HEK293 (cell line): ENCODE results near the gene BECN2.

Experiments
- CTCF ChIA-PET: fragments of 350-600 bp; formaldehyde crosslinking; extraction: SDS; loops from one replicate; lab custom pipeline; 2021; ENCODE audit warnings: antibody characterized with exemption; lab: Yijun Ruan, JAX
- POLR2A ChIA-PET: fragments of 300-600 bp; formaldehyde crosslinking; extraction: SDS; loops from one replicate; lab custom pipeline; 2020; ENCODE audit warnings: antibody characterized with exemption, inconsistent platforms; lab: Yijun Ruan, JAX
- H3K27ac ChIP-seq: fragments of 200-500 bp; sonication (Bioruptor generic); 2 replicates; pipeline ENCODE4 v1.5.1; 2014; ENCODE audit warnings: low read depth, low read length, control low read depth, inconsistent platforms; ENCODE audit errors: extremely low read depth
- H3K36me3 ChIP-seq, 2 experiments: fragments of 200-500 bp in 1 of 2; sonication (Bioruptor generic) in 1 of 2; 1 replicate in 1 of 2; 2 replicates in 1 of 2; pipeline ENCODE4 v1.5.1; 2014 to 2017; ENCODE audit warnings: inconsistent platforms in 2 of 2, low read length in 2 of 2; ENCODE audit not compliant: control insufficient read depth in 2 of 2, insufficient read depth in 1 of 2
- H3K4me1 ChIP-seq: fragments of 200-500 bp; sonication (Bioruptor generic); 2 replicates; pipeline ENCODE4 v1.5.1; 2014; ENCODE audit warnings: mild to moderate bottlenecking, low read length, inconsistent platforms; ENCODE audit not compliant: control insufficient read depth, insufficient read depth
- H3K4me3 ChIP-seq: 2 replicates; pipeline ENCODE4 v1.5.1; 2011; ENCODE audit warnings: low read depth, mild to moderate bottlenecking, control low read depth, low read length, moderate library complexity
- H3K9me3 ChIP-seq: fragments of 200-500 bp; sonication (Bioruptor generic); 2 replicates; pipeline ENCODE4 v1.5.1; 2014; ENCODE audit warnings: low read depth, low read length, inconsistent platforms; ENCODE audit not compliant: control insufficient read depth, insufficient read depth
- ATF2 ChIP-seq: fragments of 450-650 bp; formaldehyde crosslinking; IDR thresholded peaks from 2 replicates; pipeline ENCODE4 v1.5.1; 2016; ENCODE audit warnings: missing biosample characterization, missing genetic modification characterization, low read depth
- GFI1B ChIP-seq: fragments of 450-650 bp; formaldehyde crosslinking; IDR thresholded peaks from 2 replicates; pipeline ENCODE4 v1.5.1; 2016; ENCODE audit warnings: missing biosample characterization, missing genetic modification characterization
- PRDM1 ChIP-seq: fragments of 450-650 bp; formaldehyde crosslinking; IDR thresholded peaks from 2 replicates; pipeline ENCODE4; 2016; ENCODE audit warnings: missing biosample characterization, missing genetic modification characterization
- YY1 ChIP-seq: fragments of 450-650 bp; formaldehyde crosslinking; IDR thresholded peaks from 2 replicates; pipeline ENCODE4 v1.5.1; 2018; ENCODE audit warnings: missing biosample characterization, missing genetic modification characterization
- ZNF133 ChIP-seq: fragments of 450-650 bp; formaldehyde crosslinking; IDR thresholded peaks from 2 replicates; pipeline ENCODE4 v1.5.1; 2016; ENCODE audit warnings: missing biosample characterization, missing genetic modification characterization
- ZNF211 ChIP-seq: fragments of 450-650 bp; formaldehyde crosslinking; IDR thresholded peaks from 2 replicates; pipeline ENCODE4 v1.5.1; 2016; ENCODE audit warnings: low read depth, missing biosample characterization, missing genetic modification characterization
- ZNF266 ChIP-seq: fragments of 450-650 bp; formaldehyde crosslinking; IDR thresholded peaks from 2 replicates; pipeline ENCODE4 v1.5.1; 2016; ENCODE audit warnings: missing biosample characterization, missing genetic modification characterization, low read depth
- ZNF398 ChIP-seq: fragments of 450-650 bp; formaldehyde crosslinking; IDR thresholded peaks from 2 replicates; pipeline ENCODE4 v1.5.1; 2017; ENCODE audit warnings: missing biosample characterization, missing genetic modification characterization
- ZNF416 ChIP-seq: fragments of 450-650 bp; formaldehyde crosslinking; IDR thresholded peaks from 2 replicates; pipeline ENCODE4 v1.5.1; 2016; ENCODE audit warnings: missing biosample characterization, missing genetic modification characterization
- ZNF488 ChIP-seq: fragments of 450-650 bp; formaldehyde crosslinking; IDR thresholded peaks from 2 replicates; pipeline ENCODE4 v1.5.1; 2016; ENCODE audit warnings: missing biosample characterization, missing genetic modification characterization
- ZNF521 ChIP-seq: fragments of 450-650 bp; formaldehyde crosslinking; IDR thresholded peaks from 2 replicates; pipeline ENCODE4 v1.5.1; 2017; ENCODE audit warnings: missing biosample characterization, mild to moderate bottlenecking, missing genetic modification characterization
- ZNF580 ChIP-seq: fragments of 450-650 bp; formaldehyde crosslinking; IDR thresholded peaks from 2 replicates; pipeline ENCODE4 v1.5.1; 2016; ENCODE audit warnings: missing biosample characterization, missing genetic modification characterization
- ZNF600 ChIP-seq: fragments of 450-650 bp; formaldehyde crosslinking; IDR thresholded peaks from 2 replicates; pipeline ENCODE4 v1.5.1; 2016; ENCODE audit warnings: missing biosample characterization, missing genetic modification characterization
- ZNF610 ChIP-seq: fragments of 450-650 bp; formaldehyde crosslinking; IDR thresholded peaks from 2 replicates; pipeline ENCODE4 v1.5.1; 2016; ENCODE audit warnings: missing biosample characterization, missing genetic modification characterization, borderline replicate concordance
- ZNF629 ChIP-seq: fragments of 450-650 bp; formaldehyde crosslinking; IDR thresholded peaks from 2 replicates; pipeline ENCODE4 v1.5.1; 2017; ENCODE audit warnings: missing biosample characterization, missing genetic modification characterization
- ZNF830 ChIP-seq: fragments of 450-650 bp; IDR thresholded peaks from 2 replicates; pipeline ENCODE4 v1.5.0; 2018; ENCODE audit warnings: missing biosample characterization, missing genetic modification characterization, low read depth, mild to moderate bottlenecking, moderate library complexity
- TF ChIP-seq, protein P1 (sequence below): fragments of 450-650 bp; formaldehyde crosslinking; IDR thresholded peaks from 2 replicates; pipeline ENCODE4 v1.5.1; 2016; ENCODE audit warnings: missing biosample characterization, missing genetic modification characterization
- TF ChIP-seq, protein P2 (sequence below): fragments of 450-650 bp; formaldehyde crosslinking; IDR thresholded peaks from 2 replicates; pipeline ENCODE4 v1.5.1; 2016; ENCODE audit warnings: missing biosample characterization, missing genetic modification characterization
- TF ChIP-seq, protein P3 (sequence below): fragments of 450-650 bp; formaldehyde crosslinking; IDR thresholded peaks from 2 replicates; pipeline ENCODE4 v1.5.1; 2016; ENCODE audit warnings: missing biosample characterization, missing genetic modification characterization
- TF ChIP-seq, protein P4 (sequence below): fragments of 450-650 bp; formaldehyde crosslinking; IDR thresholded peaks from 2 replicates; pipeline ENCODE4 v1.5.1; 2016; ENCODE audit warnings: missing biosample characterization, missing genetic modification characterization
- TF ChIP-seq, protein P5 (sequence below): fragments of 450-650 bp; formaldehyde crosslinking; IDR thresholded peaks from 2 replicates; pipeline ENCODE4 v1.5.1; 2016; ENCODE audit warnings: missing biosample characterization, missing genetic modification characterization

BECN2 gene

GRCh38 chr1:241968611-241969010 is 11.0 kb downstream of the BECN2 start:
- no peak overlapping the region for H3K27ac ChIP-seq
- POLR2A ChIA-PET, result interaction anchor here (0.6 to 1.0 kb wide), 2 partner anchors 8 to 14 kb away, joined by 3 read pairs; no protein-coding TSS in a partner anchor

DNA sequence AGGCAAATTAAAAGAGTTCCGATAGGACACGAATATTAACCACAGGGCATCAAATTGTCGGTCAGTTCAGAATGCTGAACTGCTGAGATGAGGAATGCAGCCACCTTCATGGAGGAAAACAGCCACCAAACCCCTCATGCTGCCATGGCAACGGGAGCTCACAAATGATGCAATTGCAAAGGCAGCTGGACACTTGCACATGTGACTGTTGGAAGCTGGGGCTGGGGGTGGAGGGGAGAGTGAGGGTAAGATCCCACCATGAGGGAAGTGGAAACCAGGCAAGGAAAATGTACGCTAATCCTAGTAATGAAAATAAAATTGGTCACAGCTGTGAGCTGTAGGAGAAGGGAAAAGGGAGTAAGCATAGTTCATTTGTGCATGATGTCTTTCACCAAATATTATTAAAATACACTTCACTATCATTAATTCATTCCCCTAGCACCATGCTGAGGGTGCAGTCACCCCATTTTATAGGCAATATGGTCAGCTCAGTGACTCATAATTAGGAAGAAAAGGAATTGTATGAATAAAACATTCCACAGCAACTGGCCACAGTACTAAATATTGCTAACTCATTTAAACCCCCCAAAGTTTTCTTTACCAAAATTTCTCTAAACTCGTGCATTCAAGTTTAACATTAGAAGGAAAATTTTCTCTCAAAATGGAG is 15.3 kb downstream of the BECN2 start:
- Histone ChIP-seq H3K4me3 (no peak overlapping the region), H3K4me1 (no peaks in the 10 kb centered on the region), H3K27ac (no peak overlapping the region), H3K9me3 (no peaks in the 10 kb centered on the region), H3K36me3 (no peaks in the 10 kb centered on the region)
- ChIA-PET POLR2A (interaction anchor here (1.1 kb wide), 1 partner anchor 17 kb away, joined by 3 read pairs; no protein-coding TSS in a partner anchor), CTCF (interaction anchor here (0.6 to 2.8 kb wide), 4 partner anchors 10 to 695 kb away, joined by 3 to 13 read pairs (median 6); partner anchors contain the start of gene MAP1LC3C)
- TF ChIP-seq PRDM1, result no peak
- peak; percentile 72 for TF ChIP-seq ZNF398 (tag by site-specific recombination)
- TF ChIP-seq ZNF488, result no peak
- TF ChIP-seq ZNF521 (tag by site-specific recombination), result no peak
- no peak for TF ChIP-seq ZNF133 (tag by site-specific recombination)
- TF ChIP-seq GFI1B, result no peak
- no peak for TF ChIP-seq YY1
- no peak for TF ChIP-seq ZNF266 (tag by site-specific recombination)
- TF ChIP-seq, protein P1, sequence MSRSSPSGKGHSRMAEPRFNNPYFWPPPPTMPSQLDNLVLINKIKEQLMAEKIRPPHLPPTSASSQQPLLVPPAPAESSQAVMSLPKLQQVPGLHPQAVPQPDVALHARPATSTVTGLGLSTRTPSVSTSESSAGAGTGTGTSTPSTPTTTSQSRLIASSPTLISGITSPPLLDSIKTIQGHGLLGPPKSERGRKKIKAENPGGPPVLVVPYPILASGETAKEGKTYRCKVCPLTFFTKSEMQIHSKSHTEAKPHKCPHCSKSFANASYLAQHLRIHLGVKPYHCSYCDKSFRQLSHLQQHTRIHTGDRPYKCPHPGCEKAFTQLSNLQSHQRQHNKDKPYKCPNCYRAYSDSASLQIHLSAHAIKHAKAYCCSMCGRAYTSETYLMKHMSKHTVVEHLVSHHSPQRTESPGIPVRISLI (tag by site-specific recombination), result no peak
- TF ChIP-seq, protein P2, sequence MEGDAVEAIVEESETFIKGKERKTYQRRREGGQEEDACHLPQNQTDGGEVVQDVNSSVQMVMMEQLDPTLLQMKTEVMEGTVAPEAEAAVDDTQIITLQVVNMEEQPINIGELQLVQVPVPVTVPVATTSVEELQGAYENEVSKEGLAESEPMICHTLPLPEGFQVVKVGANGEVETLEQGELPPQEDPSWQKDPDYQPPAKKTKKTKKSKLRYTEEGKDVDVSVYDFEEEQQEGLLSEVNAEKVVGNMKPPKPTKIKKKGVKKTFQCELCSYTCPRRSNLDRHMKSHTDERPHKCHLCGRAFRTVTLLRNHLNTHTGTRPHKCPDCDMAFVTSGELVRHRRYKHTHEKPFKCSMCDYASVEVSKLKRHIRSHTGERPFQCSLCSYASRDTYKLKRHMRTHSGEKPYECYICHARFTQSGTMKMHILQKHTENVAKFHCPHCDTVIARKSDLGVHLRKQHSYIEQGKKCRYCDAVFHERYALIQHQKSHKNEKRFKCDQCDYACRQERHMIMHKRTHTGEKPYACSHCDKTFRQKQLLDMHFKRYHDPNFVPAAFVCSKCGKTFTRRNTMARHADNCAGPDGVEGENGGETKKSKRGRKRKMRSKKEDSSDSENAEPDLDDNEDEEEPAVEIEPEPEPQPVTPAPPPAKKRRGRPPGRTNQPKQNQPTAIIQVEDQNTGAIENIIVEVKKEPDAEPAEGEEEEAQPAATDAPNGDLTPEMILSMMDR (tag by site-specific recombination), result no peak
- TF ChIP-seq, protein P3, sequence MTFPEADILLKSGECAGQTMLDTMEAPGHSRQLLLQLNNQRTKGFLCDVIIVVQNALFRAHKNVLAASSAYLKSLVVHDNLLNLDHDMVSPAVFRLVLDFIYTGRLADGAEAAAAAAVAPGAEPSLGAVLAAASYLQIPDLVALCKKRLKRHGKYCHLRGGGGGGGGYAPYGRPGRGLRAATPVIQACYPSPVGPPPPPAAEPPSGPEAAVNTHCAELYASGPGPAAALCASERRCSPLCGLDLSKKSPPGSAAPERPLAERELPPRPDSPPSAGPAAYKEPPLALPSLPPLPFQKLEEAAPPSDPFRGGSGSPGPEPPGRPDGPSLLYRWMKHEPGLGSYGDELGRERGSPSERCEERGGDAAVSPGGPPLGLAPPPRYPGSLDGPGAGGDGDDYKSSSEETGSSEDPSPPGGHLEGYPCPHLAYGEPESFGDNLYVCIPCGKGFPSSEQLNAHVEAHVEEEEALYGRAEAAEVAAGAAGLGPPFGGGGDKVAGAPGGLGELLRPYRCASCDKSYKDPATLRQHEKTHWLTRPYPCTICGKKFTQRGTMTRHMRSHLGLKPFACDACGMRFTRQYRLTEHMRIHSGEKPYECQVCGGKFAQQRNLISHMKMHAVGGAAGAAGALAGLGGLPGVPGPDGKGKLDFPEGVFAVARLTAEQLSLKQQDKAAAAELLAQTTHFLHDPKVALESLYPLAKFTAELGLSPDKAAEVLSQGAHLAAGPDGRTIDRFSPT (tag by site-specific recombination), result no peak
- no peak for TF ChIP-seq ZNF416 (tag by site-specific recombination)
- no peak for TF ChIP-seq ZNF610 (tag by site-specific recombination)
- TF ChIP-seq ZNF600 (tag by site-specific recombination), result no peak
- TF ChIP-seq ZNF629 (tag by site-specific recombination), result no peak
- no peak for TF ChIP-seq ATF2 (tag by site-specific recombination)
- TF ChIP-seq, protein P4, sequence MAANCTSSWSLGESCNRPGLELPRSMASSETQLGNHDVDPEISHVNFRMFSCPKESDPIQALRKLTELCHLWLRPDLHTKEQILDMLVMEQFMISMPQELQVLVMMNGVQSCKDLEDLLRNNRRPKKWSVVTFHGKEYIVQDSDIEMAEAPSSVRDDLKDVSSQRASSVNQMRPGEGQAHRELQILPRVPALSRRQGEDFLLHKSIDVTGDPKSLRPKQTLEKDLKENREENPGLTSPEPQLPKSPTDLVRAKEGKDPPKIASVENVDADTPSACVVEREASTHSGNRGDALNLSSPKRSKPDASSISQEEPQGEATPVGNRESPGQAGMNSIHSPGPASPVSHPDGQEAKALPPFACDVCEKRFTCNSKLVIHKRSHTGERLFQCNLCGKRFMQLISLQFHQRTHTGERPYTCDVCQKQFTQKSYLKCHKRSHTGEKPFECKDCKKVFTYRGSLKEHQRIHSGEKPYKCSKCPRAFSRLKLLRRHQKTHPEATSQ (tag by site-specific recombination), result no peak

More at GRCh38 chr1:241968611-241969010, 11.0 kb downstream of the BECN2 start:
- no peak for TF ChIP-seq PRDM1
- no peak for TF ChIP-seq ZNF211
- no peak for TF ChIP-seq ZNF830 (tag by site-specific recombination)
- TF ChIP-seq, protein P5, sequence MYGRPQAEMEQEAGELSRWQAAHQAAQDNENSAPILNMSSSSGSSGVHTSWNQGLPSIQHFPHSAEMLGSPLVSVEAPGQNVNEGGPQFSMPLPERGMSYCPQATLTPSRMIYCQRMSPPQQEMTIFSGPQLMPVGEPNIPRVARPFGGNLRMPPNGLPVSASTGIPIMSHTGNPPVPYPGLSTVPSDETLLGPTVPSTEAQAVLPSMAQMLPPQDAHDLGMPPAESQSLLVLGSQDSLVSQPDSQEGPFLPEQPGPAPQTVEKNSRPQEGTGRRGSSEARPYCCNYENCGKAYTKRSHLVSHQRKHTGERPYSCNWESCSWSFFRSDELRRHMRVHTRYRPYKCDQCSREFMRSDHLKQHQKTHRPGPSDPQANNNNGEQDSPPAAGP (tag by site-specific recombination), result no peak
- no peak for TF ChIP-seq ZNF580
- H3K4me1 ChIP-seq, result no peaks in the 10 kb centered on the region
- H3K9me3 ChIP-seq, result no peaks in the 10 kb centered on the region
- no peaks in the 10 kb centered on the region for H3K36me3 ChIP-seq
- H3K4me3 ChIP-seq, result no peak overlapping the region
- CTCF ChIA-PET, result interaction anchor here (0.5 to 1.1 kb wide), 2 partner anchors 29 to 31 kb away, joined by 3 read pairs; no protein-coding TSS in a partner anchor
